ENCODE data around the gene PHPT1. TPM values are rescaled to one million over a fixed set of nuclear protein-coding genes. Genes with fewer than 3 reads are reported as not detected.

PHPT1 gene
- total and polyA plus RNA-seq, 2 of the 13 experiments (the other 11 are each of a cell fraction or from before 2014, with no cell fraction given): 189 to 192 TPM

DNA sequence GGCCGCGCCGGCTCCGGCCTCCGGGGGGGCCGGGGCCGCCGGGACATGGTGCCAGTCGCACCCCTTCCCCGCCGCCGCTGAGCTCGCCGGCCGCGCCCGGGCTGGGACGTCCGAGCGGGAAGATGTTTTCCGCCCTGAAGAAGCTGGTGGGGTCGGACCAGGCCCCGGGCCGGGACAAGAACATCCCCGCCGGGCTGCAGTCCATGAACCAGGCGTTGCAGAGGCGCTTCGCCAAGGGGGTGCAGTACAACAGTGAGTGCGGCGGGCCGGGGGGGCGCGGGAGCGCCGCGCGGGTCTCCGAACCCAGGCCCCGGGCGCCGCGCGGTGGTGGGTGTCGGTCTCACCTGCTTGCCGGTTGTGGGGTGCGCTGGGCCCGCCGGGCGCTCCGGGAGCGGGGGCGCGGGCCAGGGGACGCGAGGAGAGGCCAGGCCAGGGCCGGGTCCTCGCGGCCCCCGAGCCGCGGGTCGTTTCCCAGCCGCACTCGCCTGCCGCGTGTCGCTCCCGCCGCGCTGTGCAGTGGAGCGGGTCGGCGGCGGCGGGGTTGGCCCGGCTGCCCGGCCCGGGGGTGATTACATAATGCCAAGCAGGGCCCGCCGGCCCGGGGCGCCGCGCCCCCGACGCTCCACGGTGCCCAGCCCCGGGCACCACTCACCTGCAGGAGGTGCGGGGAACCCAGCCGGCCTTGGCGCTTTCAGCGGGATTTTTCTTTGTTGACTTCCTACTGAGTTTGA, 41.0 kb upstream of the PHPT1 start (continued):
- peak; percentile 21; the same call in 1 of the 2 replicates for TF ChIP-seq ZNF724P (CRISPR knock-in tag; IDR thresholded peaks at IDR 0.05; ENCODE audit: borderline replicate concordance)
- 0 out of 2 replicates have a peak, but pooled peaks have one; percentile 57 for TF ChIP-seq ZFYVE20 (CRISPR knock-in tag; IDR thresholded peaks at IDR 0.05; ENCODE audit: borderline replicate concordance, low read depth)
- 0 out of 2 replicates have a peak, but pooled peaks have one; percentile 41 for TF ChIP-seq ATF7-NPFF (CRISPR knock-in tag; IDR thresholded peaks at IDR 0.05; ENCODE audit: low read depth)
- TF ChIP-seq, protein P1, sequence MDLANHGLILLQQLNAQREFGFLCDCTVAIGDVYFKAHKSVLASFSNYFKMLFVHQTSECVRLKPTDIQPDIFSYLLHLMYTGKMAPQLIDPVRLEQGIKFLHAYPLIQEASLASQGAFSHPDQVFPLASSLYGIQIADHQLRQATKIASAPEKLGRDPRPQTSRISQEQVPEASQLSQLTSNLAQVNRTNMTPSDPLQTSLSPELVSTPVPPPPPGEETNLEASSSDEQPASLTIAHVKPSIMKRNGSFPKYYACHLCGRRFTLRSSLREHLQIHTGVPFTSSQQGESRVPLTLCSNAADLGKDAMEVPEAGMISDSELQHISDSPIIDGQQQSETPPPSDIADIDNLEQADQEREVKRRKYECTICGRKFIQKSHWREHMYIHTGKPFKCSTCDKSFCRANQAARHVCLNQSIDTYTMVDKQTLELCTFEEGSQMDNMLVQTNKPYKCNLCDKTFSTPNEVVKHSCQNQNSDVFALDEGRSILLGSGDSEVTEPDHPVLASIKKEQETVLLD (CRISPR knock-in tag; IDR thresholded peaks at IDR 0.05; ENCODE audit: low read depth): 0 out of 2 replicates have a peak, but pooled peaks have one; percentile 42
- 0 out of 2 replicates have a peak, but pooled peaks have one; percentile 8 for TF ChIP-seq RAD21 (CRISPR knock-in tag; IDR thresholded peaks at IDR 0.05)
- no peak for TF ChIP-seq ZNF296 (CRISPR knock-in tag; conservative IDR thresholded peaks at IDR 0.05)
- TF ChIP-seq CHD4 (IDR thresholded peaks at IDR 0.05; ENCODE audit: borderline replicate concordance, low read length): no peak
- TF ChIP-seq ZNF501 (CRISPR knock-in tag; IDR thresholded peaks at IDR 0.05): no peak
- 0 out of 2 replicates have a peak, but pooled peaks have one; percentile 45 for TF ChIP-seq KDM5A (IDR thresholded peaks at IDR 0.05; ENCODE audit: borderline replicate concordance, low read length)
- TF ChIP-seq MYC (CRISPR knock-in tag; IDR thresholded peaks at IDR 0.05; ENCODE audit: borderline replicate concordance): 0 out of 2 replicates have a peak, but pooled peaks have one; percentile 5
- no peak for TF ChIP-seq KDM3A (CRISPR knock-in tag; IDR thresholded peaks at IDR 0.05; ENCODE audit: low read depth)
- TF ChIP-seq, protein P2, sequence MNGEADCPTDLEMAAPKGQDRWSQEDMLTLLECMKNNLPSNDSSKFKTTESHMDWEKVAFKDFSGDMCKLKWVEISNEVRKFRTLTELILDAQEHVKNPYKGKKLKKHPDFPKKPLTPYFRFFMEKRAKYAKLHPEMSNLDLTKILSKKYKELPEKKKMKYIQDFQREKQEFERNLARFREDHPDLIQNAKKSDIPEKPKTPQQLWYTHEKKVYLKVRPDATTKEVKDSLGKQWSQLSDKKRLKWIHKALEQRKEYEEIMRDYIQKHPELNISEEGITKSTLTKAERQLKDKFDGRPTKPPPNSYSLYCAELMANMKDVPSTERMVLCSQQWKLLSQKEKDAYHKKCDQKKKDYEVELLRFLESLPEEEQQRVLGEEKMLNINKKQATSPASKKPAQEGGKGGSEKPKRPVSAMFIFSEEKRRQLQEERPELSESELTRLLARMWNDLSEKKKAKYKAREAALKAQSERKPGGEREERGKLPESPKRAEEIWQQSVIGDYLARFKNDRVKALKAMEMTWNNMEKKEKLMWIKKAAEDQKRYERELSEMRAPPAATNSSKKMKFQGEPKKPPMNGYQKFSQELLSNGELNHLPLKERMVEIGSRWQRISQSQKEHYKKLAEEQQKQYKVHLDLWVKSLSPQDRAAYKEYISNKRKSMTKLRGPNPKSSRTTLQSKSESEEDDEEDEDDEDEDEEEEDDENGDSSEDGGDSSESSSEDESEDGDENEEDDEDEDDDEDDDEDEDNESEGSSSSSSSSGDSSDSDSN (CRISPR knock-in tag; IDR thresholded peaks at IDR 0.05): peak; percentile 41; the same call in 1 of the 2 replicates
- TF ChIP-seq, protein P3, sequence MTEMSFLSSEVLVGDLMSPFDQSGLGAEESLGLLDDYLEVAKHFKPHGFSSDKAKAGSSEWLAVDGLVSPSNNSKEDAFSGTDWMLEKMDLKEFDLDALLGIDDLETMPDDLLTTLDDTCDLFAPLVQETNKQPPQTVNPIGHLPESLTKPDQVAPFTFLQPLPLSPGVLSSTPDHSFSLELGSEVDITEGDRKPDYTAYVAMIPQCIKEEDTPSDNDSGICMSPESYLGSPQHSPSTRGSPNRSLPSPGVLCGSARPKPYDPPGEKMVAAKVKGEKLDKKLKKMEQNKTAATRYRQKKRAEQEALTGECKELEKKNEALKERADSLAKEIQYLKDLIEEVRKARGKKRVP (CRISPR knock-in tag; IDR thresholded peaks at IDR 0.05): no peak
- no peak for TF ChIP-seq ZNF549 (CRISPR knock-in tag; IDR thresholded peaks at IDR 0.05)
- peak; percentile 35 for TF ChIP-seq ASH2L (IDR thresholded peaks at IDR 0.05; ENCODE audit: insufficient read length, low read depth, low read length)
- TF ChIP-seq ZNF616 (CRISPR knock-in tag; IDR thresholded peaks at IDR 0.05; ENCODE audit: low read depth): 0 out of 2 replicates have a peak, but pooled peaks have one; percentile 7
- peak; percentile 11; the same call in 1 of the 2 replicates for TF ChIP-seq ZNF446 (CRISPR knock-in tag; IDR thresholded peaks at IDR 0.05)
- no peak for TF ChIP-seq GABPA (IDR thresholded peaks at IDR 0.05; ENCODE audit: low read depth, low read length)
- TF ChIP-seq GABPA (CRISPR knock-in tag; IDR thresholded peaks at IDR 0.05; ENCODE audit: low read depth): no peak
- peak; percentile 52 for TF ChIP-seq POLR2G (IDR thresholded peaks at IDR 0.05; ENCODE audit: low read depth, low read length)
- peak; percentile 52; the same call in 1 of the 2 replicates for TF ChIP-seq ARNT2 (CRISPR knock-in tag; IDR thresholded peaks at IDR 0.05; ENCODE audit: low read depth)
- TF ChIP-seq, protein P4, sequence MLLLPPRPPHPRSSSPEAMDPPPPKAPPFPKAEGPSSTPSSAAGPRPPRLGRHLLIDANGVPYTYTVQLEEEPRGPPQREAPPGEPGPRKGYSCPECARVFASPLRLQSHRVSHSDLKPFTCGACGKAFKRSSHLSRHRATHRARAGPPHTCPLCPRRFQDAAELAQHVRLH (CRISPR knock-in tag; IDR thresholded peaks at IDR 0.05; ENCODE audit: borderline replicate concordance, low read depth): no peak
- TF ChIP-seq HDAC1 (CRISPR knock-in tag; IDR thresholded peaks at IDR 0.05): 0 out of 2 replicates have a peak, but pooled peaks have one; percentile 5
- TF ChIP-seq ZNF558 (CRISPR knock-in tag; IDR thresholded peaks at IDR 0.05; ENCODE audit: borderline replicate concordance): peak; percentile 24; the same call in 1 of the 2 replicates
- TF ChIP-seq ZMAT3 (CRISPR knock-in tag; conservative IDR thresholded peaks at IDR 0.05): peak; percentile 62; the same call in 1 of the 2 replicates

Measured in HepG2 (cell line).